Fibroblast of pulmonary artery (primary cell): Measurements from ENCODE around the gene RPL28.
"Not testable (repeated sequence)": the region's sequence is repeated elsewhere in the genome, so short reads cannot be mapped to it uniquely, and the experiment has no call there.

Experiments used
- DNase-seq: peaks from one replicate; pipeline ENCODE4 v3.0.0-alpha.2; 2010; ENCODE audit warnings: low read depth
- H3K4me3 ChIP-seq: replicated peaks from 2 replicates; pipeline ENCODE4 v1.5.1; 2011; ENCODE audit warnings: low read depth, mild to moderate bottlenecking, control low read depth, low read length, moderate library complexity
- CTCF ChIP-seq: IDR thresholded peaks from 2 replicates; pipeline ENCODE4 v1.5.1; 2011; ENCODE audit warnings: mild to moderate bottlenecking, control low read depth, low read length, inconsistent platforms; ENCODE audit errors: missing control alignments

RPL28 gene

GRCh38 chr19:55443824-55444480 lies 58.2 kb downstream of the RPL28 start:
- no peak for DNase-seq
- H3K4me3 ChIP-seq: no peak overlapping the region
- TF ChIP-seq CTCF: no peak

- no peak overlapping the region for H3K4me3 ChIP-seq
- no peak for DNase-seq
- no peak for TF ChIP-seq CTCF
Observed at GRCh38 chr19:55444646-55445045, 58.9 kb downstream of the RPL28 start.

GRCh38 chr19:55446060-55446459 lies 60.3 kb downstream of the RPL28 start:
- no peak for DNase-seq
- H3K4me3 ChIP-seq: no peak overlapping the region

GRCh38 chr19:55447421-55448174 lies 61.9 kb downstream of the RPL28 start:
- peak; percentile 35 for DNase-seq
- H3K4me3 ChIP-seq: no peak overlapping the region
- no peak for TF ChIP-seq CTCF

More at GRCh38 chr19:55446060-55446459, 60.3 kb downstream of the RPL28 start:
- TF ChIP-seq CTCF: no peak

- H3K4me3 ChIP-seq, DNase-seq: not testable (repeated sequence)
Observed at GRCh38 chr19:55448175-55448490, 62.4 kb downstream of the RPL28 start.

GRCh38 chr19:55449469-55449868 lies 63.7 kb downstream of the RPL28 start:
- TF ChIP-seq CTCF: no peak
- H3K4me3 ChIP-seq: no peak overlapping the region
- no peak for DNase-seq

GRCh38 chr19:55451163-55451964 lies 65.6 kb downstream of the RPL28 start:
- DNase-seq: no peak
- no peak for TF ChIP-seq CTCF
- no peak overlapping the region for H3K4me3 ChIP-seq
